ENCODE data around the gene STYXL1.

GRCh38 chr7:75951506-75951905, 96.3 kb downstream of the STYXL1 start:
- TF ChIP-seq CTCF (IDR thresholded peaks at IDR 0.05 in 4 of 5, conservative IDR thresholded peaks at IDR 0.05 in 1 of 5): peak in 1 of 5 experiments; percentile 42
- peak; percentile 23 to 41 for TF ChIP-seq POLR2A (IDR thresholded peaks at IDR 0.05)

All from gastrocnemius medialis (tissue), 4 donors.